Astrocyte (in vitro differentiated cells and primary cell): ENCODE measurements around the gene ANKRD34A.

Experiments
- CTCF ChIP-seq: IDR thresholded peaks from 2 replicates; pipeline ENCODE4 v1.5.1; 2011; ENCODE audit warnings: low read depth, mild to moderate bottlenecking, inconsistent platforms, low read length, moderate library complexity; ENCODE audit not compliant: insufficient read depth
- EZH2 ChIP-seq: IDR thresholded peaks from 2 replicates; pipeline ENCODE4 v1.6.1; 2012; ENCODE audit warnings: mild to moderate bottlenecking, low read length, inconsistent platforms; ENCODE audit not compliant: insufficient read depth

- no peak for TF ChIP-seq CTCF
- no peak for TF ChIP-seq EZH2
Measured at GRCh38 chr1:145912128-145912641, 52.2 kb downstream of the ANKRD34A start.
